Gastrocnemius medialis (tissue), 4 donors: ENCODE data around the gene NOP56. TPM values are rescaled to one million over a fixed set of nuclear protein-coding genes. Genes with fewer than 3 reads are reported as not detected.

Experiments
- ATAC-seq, 2 donors: fragments of 150-250 bp; one replicate each; pipeline ENCODE4 v1.9.1; 2016
- DNase-seq, 2 donors: peaks; one replicate each; pipeline ENCODE4 v3.0.0-alpha.2; 2019
- H3K27ac ChIP-seq, 4 donors: fragments of 200-600 bp; sonication (generic); 1 replicate in 1 of 4; 2 replicates in 3 of 4; pipeline ENCODE4 v1.5.1; 2016 to 2018; ENCODE audit warnings: mild to moderate bottlenecking in 2 of 4, moderate library complexity in 1 of 4
- H3K27me3 ChIP-seq, 3 donors: fragments of 200-600 bp; sonication (generic) in 2 of 3; 1 replicate in 1 of 3; 2 replicates in 2 of 3; pipeline versions ENCODE4 v1.5.1 to v1.6.0; 2016 to 2019; ENCODE audit warnings: mild to moderate bottlenecking in 1 of 3, moderate library complexity in 1 of 3
- H3K36me3 ChIP-seq, 2 donors: fragments of 200-600 bp; sonication (generic) in 1 of 2; one replicate each; pipeline ENCODE4 v1.5.1; 2017 to 2018
- H3K4me1 ChIP-seq, 2 donors: fragments of 200-600 bp; sonication (generic) in 1 of 2; one replicate each; pipeline ENCODE4 v1.5.1; 2016 to 2017; ENCODE audit warnings: mild to moderate bottlenecking in 2 of 2
- H3K4me3 ChIP-seq, 4 donors: fragments of 200-600 bp; sonication (generic) in 3 of 4; 1 replicate in 1 of 4; 2 replicates in 3 of 4; pipeline ENCODE4 v1.5.1; 2016 to 2019; ENCODE audit warnings: mild to moderate bottlenecking in 2 of 4
- H3K9me3 ChIP-seq, 3 donors: fragments of 200-600 bp; sonication (generic) in 2 of 3; 1 replicate in 1 of 3; 2 replicates in 2 of 3; pipeline ENCODE4 v1.5.1; 2016 to 2019
- CTCF ChIP-seq, 5 experiments: fragments of 450-650 bp in 3 of 5; fragments of 200-600 bp in 2 of 5; sonication (generic) in 2 of 5; IDR thresholded peaks in 4 of 5; conservative IDR thresholded peaks in 1 of 5; 1 replicate in 4 of 5; 2 replicates in 1 of 5; pipeline ENCODE4 v1.5.1; 2016 to 2019; ENCODE audit warnings: antibody characterized with exemption in 5 of 5, mild to moderate bottlenecking in 3 of 5, moderate library complexity in 3 of 5
- POLR2A ChIP-seq, 2 donors: fragments of 450-650 bp; IDR thresholded peaks; one replicate each; pipeline ENCODE4 v1.6.1; 2017; ENCODE audit warnings: antibody characterized with exemption in 2 of 2, mild to moderate bottlenecking in 2 of 2, moderate library complexity in 2 of 2
- in situ Hi-C, 4 donors: fragments of 200-750 bp; cut with MboI; loops; one replicate each; pipeline versions ENCODE4 v1.15.0 to v1.8.0; 2017; ENCODE audit warnings: low sequenced_read_pairs in 4 of 4
- intact Hi-C: fragments of 100-400 bp; cut with DNase I; formaldehyde crosslinking; loops from one replicate; pipeline ENCODE4 v1.15.1; 2023; ENCODE audit warnings: low total_unique reads
- total RNA-seq, 4 donors: library from RNA; depleted of rRNA; stranded (reverse); fragments of >200 nt; gene quantifications; one replicate each; pipeline versions ENCODE4 v1.1.0 to v1.2.3, GENCODE V29; 2016

The NOP56 gene
- total RNA-seq, 4 donors from 2014 or later: 40.7 to 71.0 (median 54.9) TPM

- H3K4me3 ChIP-seq: no peak overlapping the region
- H3K27ac ChIP-seq: no peak overlapping the region
- DNase-seq: no peak
- intact Hi-C loops: no loop called here
- no peaks in the 10 kb centered on the region for H3K9me3 ChIP-seq
- TF ChIP-seq POLR2A (IDR thresholded peaks at IDR 0.05) (no peak), CTCF (IDR thresholded peaks at IDR 0.05 in 4 of 5, conservative IDR thresholded peaks at IDR 0.05 in 1 of 5) (no peak)
- in situ Hi-C loops: no loop called here
- peaks cover 0 to 8% (median 7%) of the 10 kb centered on the region in 3 donors for H3K27me3 ChIP-seq
- H3K4me1 ChIP-seq: no peaks in the 10 kb centered on the region
- no peak for ATAC-seq
- H3K36me3 ChIP-seq: no peaks in the 10 kb centered on the region
Measured at GRCh38 chr20:2631228-2631627, 21.2 kb upstream of the NOP56 start.

GRCh38 chr20:2633381-2633780, 19.1 kb upstream of the NOP56 start:
- DNase-seq (no peak), ATAC-seq (no peak)
- Histone ChIP-seq H3K9me3 (no peaks in the 10 kb centered on the region), H3K36me3 (no peaks in the 10 kb centered on the region), H3K4me1 (no peaks in the 10 kb centered on the region), H3K27ac (no peak overlapping the region), H3K27me3 (peaks cover 0 to 8% (median 7%) of the 10 kb centered on the region in 3 donors), H3K4me3 (no peak overlapping the region)
- in situ Hi-C loops (no loop called here), intact Hi-C loops (no loop called here)
- no peak for TF ChIP-seq POLR2A (IDR thresholded peaks at IDR 0.05)
- no peak for TF ChIP-seq CTCF (IDR thresholded peaks at IDR 0.05 in 4 of 5, conservative IDR thresholded peaks at IDR 0.05 in 1 of 5)

GRCh38 chr20:2637246-2637645, 15.2 kb upstream of the NOP56 start:
- H3K4me1 ChIP-seq: no peaks in the 10 kb centered on the region
- H3K27ac ChIP-seq: no peak overlapping the region
- H3K27me3 ChIP-seq: peaks cover 0 to 8% (median 7%) of the 10 kb centered on the region in 3 donors
- intact Hi-C loops (no loop called here), in situ Hi-C loops (no loop called here)
- H3K4me3 ChIP-seq: no peak overlapping the region
- H3K9me3 ChIP-seq: no peaks in the 10 kb centered on the region
- peaks cover 0 to 2% of the 10 kb centered on the region in 2 donors for H3K36me3 ChIP-seq
- no peak for ATAC-seq
- DNase-seq: no peak
- TF ChIP-seq POLR2A (IDR thresholded peaks at IDR 0.05) (no peak), CTCF (IDR thresholded peaks at IDR 0.05 in 4 of 5, conservative IDR thresholded peaks at IDR 0.05 in 1 of 5) (no peak)

- ATAC-seq: no peak
- Histone ChIP-seq H3K27ac (no peak overlapping the region), H3K9me3 (no peaks in the 10 kb centered on the region), H3K27me3 (no peaks in the 10 kb centered on the region), H3K36me3 (peaks cover 0 to 17% of the 10 kb centered on the region in 2 donors), H3K4me1 (no peaks in the 10 kb centered on the region), H3K4me3 (no peak overlapping the region)
- intact Hi-C loops (loop anchor here (10.0 kb wide), 1 partner anchor 365 kb away; no protein-coding TSS in a partner anchor), in situ Hi-C loops (no loop called here)
- no peak for DNase-seq
- TF ChIP-seq POLR2A (IDR thresholded peaks at IDR 0.05) (no peak), CTCF (IDR thresholded peaks at IDR 0.05 in 4 of 5, conservative IDR thresholded peaks at IDR 0.05 in 1 of 5) (no peak)
Measured at GRCh38 chr20:2640260-2640659, 12.2 kb upstream of the NOP56 start.

- intact Hi-C loops: loop anchor here (10.0 kb wide), 1 partner anchor 364 kb away; no protein-coding TSS in a partner anchor
Measured at GRCh38 chr20:2640899-2641298, 11.5 kb upstream of the NOP56 start.

More at GRCh38 chr20:2640899-2641298, 11.5 kb upstream of the NOP56 start:
- DNase-seq (no peak), ATAC-seq (no peak)
- H3K27me3 ChIP-seq: no peaks in the 10 kb centered on the region
- H3K9me3 ChIP-seq: no peaks in the 10 kb centered on the region
- in situ Hi-C loops: no loop called here
- no peak overlapping the region for H3K27ac ChIP-seq
- TF ChIP-seq POLR2A (IDR thresholded peaks at IDR 0.05) (no peak), CTCF (IDR thresholded peaks at IDR 0.05 in 4 of 5, conservative IDR thresholded peaks at IDR 0.05 in 1 of 5) (no peak)
- H3K4me1 ChIP-seq: no peaks in the 10 kb centered on the region
- peaks cover 0 to 17% of the 10 kb centered on the region in 2 donors for H3K36me3 ChIP-seq
- no peak overlapping the region for H3K4me3 ChIP-seq
